ENCODE results near the gene SMC6.

DNA sequence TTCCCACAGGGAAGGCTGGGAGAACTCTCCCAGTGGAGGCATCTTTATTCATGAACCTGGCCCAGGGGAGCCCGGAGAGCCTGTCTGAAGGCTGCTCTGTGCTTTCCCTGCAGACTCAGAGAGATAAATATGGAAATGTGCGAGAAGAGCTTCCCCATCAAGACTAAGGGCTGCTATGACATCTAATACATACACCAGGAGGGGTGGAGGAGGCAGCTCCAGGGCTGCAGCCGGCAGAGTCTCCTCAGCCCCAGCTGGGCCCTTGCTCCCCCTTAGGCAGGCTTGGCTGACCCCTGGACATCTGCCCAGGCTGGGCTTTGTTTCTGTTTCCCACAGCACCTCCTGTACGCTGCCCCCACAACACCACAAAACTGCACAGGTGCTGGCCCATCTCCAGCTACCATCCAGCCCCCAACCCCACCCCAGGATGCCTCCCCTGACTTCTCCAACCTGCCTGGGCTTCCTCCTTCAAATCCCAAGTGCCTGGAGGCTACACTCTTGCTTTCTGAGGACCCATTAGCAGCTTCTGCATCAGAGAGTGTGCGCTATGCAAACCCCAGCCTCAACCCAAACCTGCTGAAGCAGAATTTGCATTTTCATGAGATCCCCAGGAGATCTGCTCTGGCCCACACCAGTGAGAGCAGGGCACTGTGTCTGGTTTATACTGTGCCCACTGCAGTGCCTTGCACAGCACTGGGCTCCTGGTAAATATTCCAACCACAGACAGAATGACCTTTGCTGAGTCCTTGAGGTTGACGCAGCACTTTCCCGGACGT, 116.3 kb downstream of the SMC6 start:
- TF ChIP-seq, protein P1, sequence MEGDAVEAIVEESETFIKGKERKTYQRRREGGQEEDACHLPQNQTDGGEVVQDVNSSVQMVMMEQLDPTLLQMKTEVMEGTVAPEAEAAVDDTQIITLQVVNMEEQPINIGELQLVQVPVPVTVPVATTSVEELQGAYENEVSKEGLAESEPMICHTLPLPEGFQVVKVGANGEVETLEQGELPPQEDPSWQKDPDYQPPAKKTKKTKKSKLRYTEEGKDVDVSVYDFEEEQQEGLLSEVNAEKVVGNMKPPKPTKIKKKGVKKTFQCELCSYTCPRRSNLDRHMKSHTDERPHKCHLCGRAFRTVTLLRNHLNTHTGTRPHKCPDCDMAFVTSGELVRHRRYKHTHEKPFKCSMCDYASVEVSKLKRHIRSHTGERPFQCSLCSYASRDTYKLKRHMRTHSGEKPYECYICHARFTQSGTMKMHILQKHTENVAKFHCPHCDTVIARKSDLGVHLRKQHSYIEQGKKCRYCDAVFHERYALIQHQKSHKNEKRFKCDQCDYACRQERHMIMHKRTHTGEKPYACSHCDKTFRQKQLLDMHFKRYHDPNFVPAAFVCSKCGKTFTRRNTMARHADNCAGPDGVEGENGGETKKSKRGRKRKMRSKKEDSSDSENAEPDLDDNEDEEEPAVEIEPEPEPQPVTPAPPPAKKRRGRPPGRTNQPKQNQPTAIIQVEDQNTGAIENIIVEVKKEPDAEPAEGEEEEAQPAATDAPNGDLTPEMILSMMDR (IDR thresholded peaks at IDR 0.05; ENCODE audit: low read depth, low read length), result no peak
- TF ChIP-seq EZH2phosphoT487 (IDR thresholded peaks at IDR 0.05; ENCODE audit: low read depth), result no peak

All from OCI-LY3 (cell line).